ENCODE results near the gene ELMOD1. TPM values are rescaled to one million over a fixed set of nuclear protein-coding genes. Genes with fewer than 3 reads are reported as not detected.

The ELMOD1 gene
- total RNA-seq, 3 donors from 2014 or later, result not detected

GRCh38 chr11:107677924-107678631 is 87.1 kb downstream of the ELMOD1 start:
- Mint-ChIP-seq H3K4me1 (ENCODE audit: low read depth) (no peaks in the 10 kb centered on the region), H3K9me3 (no peaks in the 10 kb centered on the region), H3K4me3 (no peak overlapping the region), H3K36me3 (ENCODE audit: insufficient read depth) (no peaks in the 10 kb centered on the region), H3K27me3 (ENCODE audit: low read depth) (peaks cover 7% of the 10 kb centered on the region)
- ATAC-seq, result no peak
- DNase-seq, result no peak

- Mint-ChIP-seq H3K36me3 (ENCODE audit: insufficient read depth) (no peaks in the 10 kb centered on the region), H3K4me3 (no peak overlapping the region), H3K4me1 (ENCODE audit: low read depth) (no peaks in the 10 kb centered on the region), H3K27me3 (ENCODE audit: low read depth) (peaks cover 7% of the 10 kb centered on the region), H3K9me3 (no peaks in the 10 kb centered on the region)
- ATAC-seq, result no peak
- no peak for DNase-seq
Observed at GRCh38 chr11:107678632-107678971, 87.7 kb downstream of the ELMOD1 start.

DNA sequence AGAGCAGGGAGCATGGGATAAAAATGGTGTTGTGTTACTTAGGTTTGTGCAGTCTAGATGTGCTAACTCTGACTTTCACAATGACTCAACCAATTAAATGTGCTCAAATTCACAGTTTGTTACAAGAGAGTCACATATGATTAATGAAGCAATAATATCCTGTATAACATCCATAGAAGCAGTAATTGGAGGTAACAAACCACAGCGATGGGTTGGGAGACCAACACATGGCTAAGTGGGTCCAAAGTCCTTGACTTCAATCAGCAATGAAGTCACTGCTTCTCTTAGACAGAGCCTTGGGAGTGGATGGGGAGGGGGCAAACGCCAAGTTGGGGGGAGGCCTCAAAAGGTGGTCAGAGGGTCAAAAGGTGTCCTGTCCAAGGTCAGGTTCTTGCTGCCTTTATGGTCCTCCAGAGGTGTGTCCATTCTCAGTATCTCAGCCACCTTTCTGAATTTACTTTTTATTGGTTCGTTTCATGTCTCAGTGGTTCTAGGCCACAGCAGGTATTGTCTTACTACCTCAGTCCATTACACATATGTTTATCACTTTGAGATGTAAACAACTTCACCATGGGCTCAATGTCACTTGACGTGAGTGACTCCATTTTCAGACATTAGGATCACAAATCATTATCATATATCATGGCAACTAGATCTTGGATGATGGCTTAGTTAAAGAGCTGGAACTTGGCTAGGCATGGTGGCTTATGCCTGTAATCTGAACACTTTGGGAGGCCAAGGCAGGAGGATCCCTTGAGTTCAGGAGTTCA is 88.5 kb downstream of the ELMOD1 start:
- Mint-ChIP-seq H3K9me3 (no peaks in the 10 kb centered on the region), H3K36me3 (ENCODE audit: insufficient read depth) (no peaks in the 10 kb centered on the region), H3K4me1 (ENCODE audit: low read depth) (no peaks in the 10 kb centered on the region), H3K4me3 (no peak overlapping the region), H3K27me3 (ENCODE audit: low read depth) (peaks cover 7% of the 10 kb centered on the region)
- ATAC-seq, result no peak
- DNase-seq, result no peak

GRCh38 chr11:107682171-107682570 is 91.2 kb downstream of the ELMOD1 start:
- H3K36me3 Mint-ChIP-seq (ENCODE audit: insufficient read depth), result no peaks in the 10 kb centered on the region
- DNase-seq, result no peak
- ATAC-seq, result no peak
- peaks cover 4% of the 10 kb centered on the region for H3K27me3 Mint-ChIP-seq (ENCODE audit: low read depth)
- no peak overlapping the region for H3K4me3 Mint-ChIP-seq
- H3K4me1 Mint-ChIP-seq (ENCODE audit: low read depth), result no peaks in the 10 kb centered on the region
- no peaks in the 10 kb centered on the region for H3K9me3 Mint-ChIP-seq

DNA sequence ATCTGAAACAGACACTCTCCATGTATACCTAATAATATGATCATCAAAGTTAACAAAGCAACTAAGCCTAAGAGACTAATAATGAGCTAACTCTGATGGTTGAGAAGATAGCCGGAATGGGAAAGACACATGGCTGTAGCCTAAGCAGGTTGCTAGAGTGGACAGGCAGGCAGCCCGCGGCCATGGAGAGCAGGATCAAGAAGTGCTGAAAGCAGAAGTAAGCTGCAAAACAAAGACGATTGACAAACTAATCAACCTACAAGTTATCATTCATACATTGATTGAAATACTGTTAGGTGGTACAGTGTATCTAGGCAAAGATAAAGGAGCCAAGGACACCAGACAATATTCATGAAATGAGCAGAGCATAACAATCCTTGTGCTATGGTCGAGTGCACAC is 91.6 kb downstream of the ELMOD1 start:
- H3K4me3 Mint-ChIP-seq, result no peak overlapping the region
- no peak for ATAC-seq
- no peaks in the 10 kb centered on the region for H3K9me3 Mint-ChIP-seq
- no peaks in the 10 kb centered on the region for H3K4me1 Mint-ChIP-seq (ENCODE audit: low read depth)
- no peaks in the 10 kb centered on the region for H3K36me3 Mint-ChIP-seq (ENCODE audit: insufficient read depth)
- no peak for DNase-seq
- peaks cover 4% of the 10 kb centered on the region for H3K27me3 Mint-ChIP-seq (ENCODE audit: low read depth)

- no peak overlapping the region for H3K4me3 Mint-ChIP-seq
- H3K4me1 Mint-ChIP-seq (ENCODE audit: low read depth), result no peaks in the 10 kb centered on the region
- H3K9me3 Mint-ChIP-seq, result no peaks in the 10 kb centered on the region
- ATAC-seq (no peak), DNase-seq (no peak)
- H3K27me3 Mint-ChIP-seq (ENCODE audit: low read depth), result peaks cover 4% of the 10 kb centered on the region
- no peaks in the 10 kb centered on the region for H3K36me3 Mint-ChIP-seq (ENCODE audit: insufficient read depth)
Observed at GRCh38 chr11:107683061-107683460, 92.1 kb downstream of the ELMOD1 start.

DNA sequence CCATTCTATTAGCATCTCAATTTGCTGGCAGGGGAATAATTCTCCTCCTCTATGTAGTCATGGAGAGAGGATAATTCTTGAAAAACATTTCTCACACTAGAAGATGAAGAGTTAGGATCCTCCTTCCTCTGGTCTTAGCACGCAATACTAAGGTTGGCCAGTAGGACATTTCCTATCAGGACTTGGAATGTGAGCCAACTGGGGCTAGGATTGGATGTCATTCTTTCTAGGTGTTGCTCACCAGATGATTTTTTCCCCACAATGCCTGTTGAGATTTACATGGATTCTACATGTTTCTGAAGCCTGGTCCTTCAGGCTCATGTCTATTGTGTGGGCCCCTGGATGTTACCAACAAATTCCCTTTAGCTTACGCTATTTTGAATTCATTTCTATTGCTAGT is 92.9 kb downstream of the ELMOD1 start:
- Mint-ChIP-seq H3K4me3 (no peak overlapping the region), H3K4me1 (ENCODE audit: low read depth) (no peaks in the 10 kb centered on the region), H3K9me3 (no peaks in the 10 kb centered on the region), H3K36me3 (ENCODE audit: insufficient read depth) (no peaks in the 10 kb centered on the region), H3K27me3 (ENCODE audit: low read depth) (peaks cover 4% of the 10 kb centered on the region)
- ATAC-seq (no peak), DNase-seq (no peak)

- Mint-ChIP-seq H3K4me1 (ENCODE audit: low read depth) (no peaks in the 10 kb centered on the region), H3K36me3 (ENCODE audit: insufficient read depth) (no peaks in the 10 kb centered on the region), H3K4me3 (no peak overlapping the region), H3K27me3 (ENCODE audit: low read depth) (peaks cover 19% of the 10 kb centered on the region), H3K9me3 (no peaks in the 10 kb centered on the region)
- no peak for ATAC-seq
- DNase-seq, result no peak
Observed at GRCh38 chr11:107688322-107688918, 97.5 kb downstream of the ELMOD1 start.

- H3K9me3 Mint-ChIP-seq, result no peaks in the 10 kb centered on the region
- no peaks in the 10 kb centered on the region for H3K4me1 Mint-ChIP-seq (ENCODE audit: low read depth)
- peak; percentile 51 to 70 for ATAC-seq
- H3K36me3 Mint-ChIP-seq (ENCODE audit: insufficient read depth), result no peaks in the 10 kb centered on the region
- H3K27me3 Mint-ChIP-seq (ENCODE audit: low read depth), result peaks cover 19% of the 10 kb centered on the region
- peak; percentile 46 for DNase-seq
- H3K4me3 Mint-ChIP-seq, result no peak overlapping the region
Observed at GRCh38 chr11:107689317-107690202, 98.6 kb downstream of the ELMOD1 start.

DNA sequence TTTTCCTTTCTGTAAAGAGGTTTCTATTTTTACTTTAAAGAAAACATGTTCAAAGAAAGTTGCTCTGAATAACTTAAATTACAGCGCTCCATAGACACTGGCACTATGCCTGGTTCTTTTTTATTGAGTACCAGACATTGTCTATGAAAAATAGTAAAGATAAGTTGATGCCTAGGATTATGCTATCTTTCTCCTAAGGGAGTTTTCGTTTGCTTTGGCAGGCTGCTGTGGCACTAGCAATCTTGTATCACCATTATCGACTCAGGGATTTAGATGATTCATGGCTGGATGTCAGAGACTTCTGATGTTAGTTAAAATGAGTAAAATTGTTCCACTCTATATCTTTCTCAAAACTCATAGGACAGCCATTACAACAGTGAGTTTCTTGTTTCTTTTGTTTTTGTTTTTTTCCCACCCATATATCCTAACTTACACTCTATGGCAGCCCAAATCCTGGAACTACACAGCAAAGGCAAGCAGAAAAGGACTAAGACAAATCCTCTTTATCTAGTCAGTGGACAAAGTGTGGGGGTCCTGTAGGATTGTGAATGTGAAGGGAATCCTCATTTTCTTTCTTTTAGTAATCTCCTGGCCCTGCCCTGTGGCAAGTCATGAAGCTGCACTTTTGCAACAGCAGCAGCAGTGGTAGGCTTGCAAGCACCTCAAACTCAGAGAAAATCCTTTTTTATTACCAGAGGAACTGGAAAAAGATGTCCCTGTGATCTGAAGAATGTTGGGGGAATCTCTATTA is 100.2 kb downstream of the ELMOD1 start:
- Mint-ChIP-seq H3K4me3 (no peak overlapping the region), H3K36me3 (ENCODE audit: insufficient read depth) (no peaks in the 10 kb centered on the region), H3K9me3 (no peaks in the 10 kb centered on the region), H3K27me3 (ENCODE audit: low read depth) (peaks cover 19% of the 10 kb centered on the region), H3K4me1 (ENCODE audit: low read depth) (no peaks in the 10 kb centered on the region)
- ATAC-seq (no peak), DNase-seq (no peak)

DNA sequence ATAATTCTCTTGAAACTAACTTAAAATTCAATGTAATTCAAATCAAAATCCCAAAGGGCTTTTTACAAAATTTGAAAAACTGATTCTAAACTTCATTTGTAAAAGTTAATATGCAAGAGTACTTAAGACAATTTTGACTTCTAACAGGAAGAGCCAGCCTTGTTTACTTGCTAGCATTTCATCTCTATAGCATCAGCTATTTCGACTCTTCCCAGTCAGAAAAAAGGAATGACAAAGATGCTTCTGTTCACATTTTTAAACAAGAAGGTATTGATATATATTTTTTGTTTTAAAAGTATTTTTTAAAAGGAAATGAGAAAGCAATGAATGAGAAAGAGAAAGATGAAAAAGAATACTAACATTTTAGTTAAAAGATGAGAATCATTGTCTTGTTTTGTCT is 104.5 kb downstream of the ELMOD1 start:
- no peak for DNase-seq
- no peak overlapping the region for H3K4me3 Mint-ChIP-seq
- no peaks in the 10 kb centered on the region for H3K36me3 Mint-ChIP-seq (ENCODE audit: insufficient read depth)
- H3K4me1 Mint-ChIP-seq (ENCODE audit: low read depth), result no peaks in the 10 kb centered on the region
- H3K9me3 Mint-ChIP-seq, result no peaks in the 10 kb centered on the region
- no peak for ATAC-seq
- peaks cover 36% of the 10 kb centered on the region for H3K27me3 Mint-ChIP-seq (ENCODE audit: low read depth)

GRCh38 chr11:107696140-107696539 is 105.2 kb downstream of the ELMOD1 start:
- no peak overlapping the region for H3K4me3 Mint-ChIP-seq
- no peaks in the 10 kb centered on the region for H3K4me1 Mint-ChIP-seq (ENCODE audit: low read depth)
- DNase-seq, result no peak
- no peaks in the 10 kb centered on the region for H3K9me3 Mint-ChIP-seq
- ATAC-seq, result no peak
- peaks cover 35% of the 10 kb centered on the region for H3K27me3 Mint-ChIP-seq (ENCODE audit: low read depth)
- no peaks in the 10 kb centered on the region for H3K36me3 Mint-ChIP-seq (ENCODE audit: insufficient read depth)

DNA sequence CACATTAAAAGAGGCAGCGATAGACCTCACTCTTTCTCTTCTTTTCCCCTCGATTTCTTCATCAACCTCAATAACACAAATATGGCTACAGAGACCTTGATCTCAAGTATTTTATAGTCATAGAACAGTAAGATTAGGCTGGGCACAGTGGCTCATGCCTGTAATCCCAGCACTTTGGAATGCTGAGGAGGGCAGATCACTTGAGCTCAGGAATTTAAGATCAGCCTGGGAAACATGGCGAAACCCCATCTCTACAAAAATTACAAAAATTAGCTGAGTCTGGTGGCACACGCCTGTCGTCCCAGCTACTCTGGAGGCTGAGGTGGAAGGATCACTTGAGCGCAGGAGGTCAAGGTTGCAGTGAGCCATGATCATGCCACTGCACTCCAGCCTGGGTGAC is 106.3 kb downstream of the ELMOD1 start:
- Mint-ChIP-seq H3K4me1 (ENCODE audit: low read depth) (no peaks in the 10 kb centered on the region), H3K36me3 (ENCODE audit: insufficient read depth) (no peaks in the 10 kb centered on the region), H3K27me3 (ENCODE audit: low read depth) (peaks cover 29% of the 10 kb centered on the region), H3K4me3 (no peak overlapping the region), H3K9me3 (no peaks in the 10 kb centered on the region)
- ATAC-seq (no peak), DNase-seq (no peak)

All from activated T-cell treated with anti-CD3 and anti-CD28 coated beads, Interleukin-2, amount 50 U/mL, for 4 hours (primary cell).